Gastrocnemius medialis (tissue), 4 donors: ENCODE measurements around the gene SV2C.

Experiments used
- CTCF ChIP-seq, 5 experiments: fragments of 450-650 bp in 3 of 5; fragments of 200-600 bp in 2 of 5; sonication (generic) in 2 of 5; IDR thresholded peaks in 4 of 5; conservative IDR thresholded peaks in 1 of 5; 1 replicate in 4 of 5; 2 replicates in 1 of 5; pipeline ENCODE4 v1.5.1; 2016 to 2019; ENCODE audit warnings: antibody characterized with exemption in 5 of 5, mild to moderate bottlenecking in 3 of 5, moderate library complexity in 3 of 5
- POLR2A ChIP-seq, 2 donors: fragments of 450-650 bp; IDR thresholded peaks; one replicate each; pipeline ENCODE4 v1.6.1; 2017; ENCODE audit warnings: antibody characterized with exemption in 2 of 2, mild to moderate bottlenecking in 2 of 2, moderate library complexity in 2 of 2

- TF ChIP-seq CTCF (IDR thresholded peaks at IDR 0.05 in 4 of 5, conservative IDR thresholded peaks at IDR 0.05 in 1 of 5) (no peak), POLR2A (IDR thresholded peaks at IDR 0.05) (no peak)
Measured at GRCh38 chr5:76065258-76065657, 17.9 kb upstream of the SV2C start.
